Duodenal mucosa (tissue), 2 donors: ENCODE results near the gene TPPP.
"Not testable (repeated sequence)": the region's sequence is repeated elsewhere in the genome, so short reads cannot be mapped to it uniquely, and the experiment has no call there.

Source experiments
- H3K27ac ChIP-seq: one replicate; pipeline ENCODE4 v1.7.0; 2013; ENCODE audit warnings: low read depth, low read length
- H3K27me3 ChIP-seq, 2 donors: one replicate each; pipeline ENCODE4 v1.7.0; 2013; ENCODE audit warnings: low read length in 2 of 2, control low read depth in 1 of 2; ENCODE audit not compliant: insufficient read depth in 2 of 2, control insufficient read depth in 1 of 2
- H3K36me3 ChIP-seq, 2 donors: one replicate each; pipeline ENCODE4 v1.7.0; 2013; ENCODE audit warnings: low read length in 2 of 2, control low read depth in 1 of 2; ENCODE audit not compliant: insufficient read depth in 2 of 2, control insufficient read depth in 1 of 2
- H3K4me1 ChIP-seq, 2 donors: one replicate each; pipeline ENCODE4 v1.7.0; 2013; ENCODE audit warnings: low read length in 2 of 2, control low read depth in 1 of 2; ENCODE audit not compliant: insufficient read depth in 2 of 2, control insufficient read depth in 1 of 2
- H3K4me3 ChIP-seq, 2 donors: one replicate each; pipeline ENCODE4 v1.7.0; 2013; ENCODE audit warnings: low read length in 2 of 2, low read depth in 1 of 2
- H3K9ac ChIP-seq, 2 donors: one replicate each; pipeline ENCODE4 v1.7.0; 2013; ENCODE audit warnings: low read length in 2 of 2, low read depth in 1 of 2
- H3K9me3 ChIP-seq, 2 donors: one replicate each; pipeline ENCODE4 v1.7.0; 2013; ENCODE audit warnings: low read length in 2 of 2, control low read depth in 1 of 2; ENCODE audit not compliant: control insufficient read depth in 1 of 2

The TPPP gene

GRCh38 chr5:683551-684481 lies 9.3 kb downstream of the TPPP start:
- no peaks in the 10 kb centered on the region for H3K4me1 ChIP-seq
- no peaks in the 10 kb centered on the region for H3K36me3 ChIP-seq
- H3K27me3 ChIP-seq = no peaks in the 10 kb centered on the region
- no peaks in the 10 kb centered on the region for H3K9me3 ChIP-seq
- H3K9ac ChIP-seq = no peak overlapping the region
- H3K27ac ChIP-seq = no peak overlapping the region
- no peak overlapping the region for H3K4me3 ChIP-seq

GRCh38 chr5:682651-683358 lies 10.3 kb downstream of the TPPP start:
- not testable (repeated sequence) for H3K27ac ChIP-seq

GRCh38 chr5:682216-682615 lies 10.9 kb downstream of the TPPP start:
- H3K4me3 ChIP-seq, H3K27ac ChIP-seq, H3K4me1 ChIP-seq, H3K9ac ChIP-seq, H3K36me3 ChIP-seq, H3K27me3 ChIP-seq, H3K9me3 ChIP-seq: not testable (repeated sequence)

More at GRCh38 chr5:682651-683358, 10.3 kb downstream of the TPPP start:
- not testable (repeated sequence) for H3K36me3 ChIP-seq, H3K27me3 ChIP-seq, H3K9me3 ChIP-seq, H3K9ac ChIP-seq, H3K4me1 ChIP-seq, H3K4me3 ChIP-seq

- not testable (repeated sequence) for H3K27ac ChIP-seq, H3K4me3 ChIP-seq, H3K27me3 ChIP-seq, H3K9ac ChIP-seq, H3K36me3 ChIP-seq, H3K9me3 ChIP-seq, H3K4me1 ChIP-seq
These were observed 11.6 kb downstream of the TPPP start for GRCh38 chr5:681317-682191.

DNA sequence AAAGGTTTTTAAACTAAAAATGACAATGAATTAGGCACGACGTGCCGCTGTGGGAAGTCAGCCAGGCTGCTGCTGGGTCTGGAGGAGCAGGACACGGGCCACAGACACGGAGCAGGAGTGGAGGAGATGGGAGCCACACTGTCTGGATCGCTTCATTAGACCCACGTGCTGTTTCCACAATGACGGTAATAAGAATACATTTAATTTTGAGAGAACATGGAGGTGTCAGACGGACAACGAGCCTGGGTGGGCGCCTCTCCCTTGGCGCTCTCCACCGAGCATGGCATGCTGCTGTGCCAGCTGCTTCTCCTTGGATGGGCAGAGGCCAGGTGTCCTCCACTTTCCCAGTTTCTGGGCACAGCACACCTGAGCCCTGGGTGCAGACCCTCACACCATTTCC lies 12.3 kb downstream of the TPPP start:
- not testable (repeated sequence) for H3K27me3 ChIP-seq, H3K36me3 ChIP-seq, H3K9ac ChIP-seq, H3K27ac ChIP-seq, H3K4me3 ChIP-seq, H3K4me1 ChIP-seq, H3K9me3 ChIP-seq

DNA sequence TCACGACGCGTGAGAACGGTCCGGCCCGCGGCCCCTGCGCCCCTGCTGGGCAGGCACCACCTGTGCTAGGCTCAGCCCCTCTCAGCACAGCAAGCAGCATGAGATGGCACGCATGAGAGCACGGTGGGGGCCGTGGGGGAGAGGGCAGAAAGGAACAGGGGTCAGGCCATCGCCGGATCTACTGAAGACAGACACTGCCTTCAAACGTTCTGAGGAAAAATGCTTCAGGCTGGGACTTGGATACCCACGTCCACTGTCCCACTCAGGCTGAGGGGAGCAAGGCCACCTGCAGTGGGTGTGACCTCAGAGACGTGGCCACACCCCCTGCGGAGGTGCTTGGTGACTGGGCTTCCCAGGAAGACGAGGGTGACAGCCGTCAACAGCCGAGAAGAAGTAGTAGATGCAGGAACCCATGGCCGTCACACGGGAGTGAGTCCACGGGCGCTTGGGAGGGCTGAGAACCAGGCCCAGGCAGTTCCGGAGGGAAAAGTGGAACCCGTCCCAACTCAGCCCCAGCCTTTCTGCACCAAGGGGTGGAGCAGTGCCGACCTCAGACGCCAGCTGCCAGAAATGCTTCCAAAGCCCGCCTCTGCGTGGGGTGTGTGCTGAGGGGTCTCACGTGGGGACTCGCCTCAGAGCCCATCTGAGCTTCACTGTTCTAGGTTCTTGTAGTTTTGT lies 12.9 kb downstream of the TPPP start:
- not testable (repeated sequence) for H3K27me3 ChIP-seq, H3K4me3 ChIP-seq, H3K9me3 ChIP-seq, H3K9ac ChIP-seq, H3K36me3 ChIP-seq, H3K4me1 ChIP-seq, H3K27ac ChIP-seq

DNA sequence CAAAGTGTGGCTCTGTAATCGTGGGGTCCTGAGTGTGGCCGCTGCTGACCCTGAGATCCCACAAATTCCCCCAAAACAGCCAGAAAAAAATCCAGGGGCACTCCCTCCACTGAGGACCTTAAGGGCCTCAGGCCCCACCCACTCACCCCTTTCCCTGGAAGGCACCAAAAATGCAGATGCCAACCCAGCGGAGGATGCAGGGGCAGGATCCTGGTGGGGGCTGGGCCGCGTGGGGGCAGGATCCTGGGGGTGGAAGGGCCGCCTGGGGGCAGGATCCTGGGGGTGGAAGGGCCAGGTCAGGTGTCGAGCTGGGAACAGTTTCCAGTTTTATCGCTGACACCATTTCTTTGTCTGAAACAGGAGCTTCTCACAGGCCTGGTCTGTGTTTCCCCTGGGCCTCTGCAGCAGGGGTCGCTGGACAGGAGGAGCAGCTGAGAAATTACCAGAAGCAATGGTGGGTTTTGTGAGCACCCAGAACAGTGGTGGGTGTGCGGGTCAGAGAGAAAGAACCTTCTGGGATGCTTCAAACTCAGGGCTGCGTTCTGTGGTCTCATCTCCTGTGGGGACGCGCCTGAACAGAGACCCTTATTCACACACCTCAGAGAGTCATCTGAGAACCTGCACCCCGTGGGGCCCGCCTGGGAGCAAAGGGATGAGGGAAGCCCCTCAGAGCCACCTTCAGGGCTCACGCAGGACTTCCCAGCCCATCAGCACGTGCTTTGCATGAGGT lies 13.8 kb downstream of the TPPP start:
- H3K9ac ChIP-seq, H3K4me1 ChIP-seq, H3K27me3 ChIP-seq, H3K36me3 ChIP-seq, H3K9me3 ChIP-seq, H3K27ac ChIP-seq, H3K4me3 ChIP-seq: not testable (repeated sequence)

DNA sequence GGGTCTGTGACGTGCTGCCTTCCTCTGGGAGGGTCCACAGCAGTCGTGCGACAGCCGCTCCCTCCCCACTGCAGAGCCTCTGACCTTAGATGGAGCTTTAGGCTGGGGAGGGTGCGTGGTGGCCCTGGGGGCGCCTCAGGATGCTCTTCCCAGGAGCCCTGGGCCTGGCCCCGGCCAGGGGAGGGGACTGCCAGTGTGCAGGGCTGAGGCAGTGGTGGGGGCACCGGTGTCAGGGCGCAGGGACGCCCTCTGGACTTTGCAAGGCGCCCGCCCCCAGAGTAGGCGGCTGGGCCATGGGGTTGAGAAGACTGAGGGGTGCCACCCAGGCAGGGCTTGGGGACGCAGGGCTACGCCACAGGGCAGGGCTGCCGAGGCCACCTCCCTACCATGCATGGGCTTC lies 14.6 kb downstream of the TPPP start:
- not testable (repeated sequence) for H3K27ac ChIP-seq, H3K9ac ChIP-seq, H3K9me3 ChIP-seq, H3K36me3 ChIP-seq, H3K4me3 ChIP-seq, H3K27me3 ChIP-seq
- H3K4me1 ChIP-seq = peaks cover 3 to 11% of the 10 kb centered on the region in 2 donors
